Measurements from ENCODE around the gene CDK12. TPM values are rescaled to one million over a fixed set of nuclear protein-coding genes. Genes with fewer than 3 reads are reported as not detected.

Gene CDK12
- total and polyA plus RNA-seq, 9 donors = 17.8 to 65.9 (median 47.9) TPM

- WGBS, 3 donors = 81 to 87% (median 86%) methylated on average over 7 of the region's 7 CpGs
- no peak overlapping the region for H3K27ac ChIP-seq
- H3K4me1 ChIP-seq (ENCODE audit: insufficient read depth) = no peaks in the 10 kb centered on the region
- DNase-seq = no peak
- H3K27me3 ChIP-seq = no peaks in the 10 kb centered on the region
- no peaks in the 10 kb centered on the region for H3K9me3 ChIP-seq
- H3K36me3 ChIP-seq = no peaks in the 10 kb centered on the region
- TF ChIP-seq EP300 (IDR thresholded peaks at IDR 0.05) (no peak), CTCF (IDR thresholded peaks at IDR 0.05) (no peak), POLR2A (IDR thresholded peaks at IDR 0.05) (no peak)
- intact Hi-C loops (cut with DNase I) = no loop called here
- H3K4me3 ChIP-seq = no peak overlapping the region
Measured at GRCh38 chr17:39517224-39517623, 55.9 kb downstream of the CDK12 start.

GRCh38 chr17:39525801-39526506 is 64.7 kb downstream of the CDK12 start:
- TF ChIP-seq POLR2A (IDR thresholded peaks at IDR 0.05) = no peak
- TF ChIP-seq CTCF (IDR thresholded peaks at IDR 0.05) = no peak
- no peak for TF ChIP-seq EP300 (IDR thresholded peaks at IDR 0.05)
- no peak overlapping the region for H3K27ac ChIP-seq
- H3K4me1 ChIP-seq (ENCODE audit: insufficient read depth) = no peaks in the 10 kb centered on the region
- no peaks in the 10 kb centered on the region for H3K9me3 ChIP-seq
- no peak for DNase-seq
- intact Hi-C loops (cut with DNase I) = no loop called here
- 61 to 72% (median 61%) methylated on average over 6 of the region's 6 CpGs for WGBS, 3 donors
- H3K36me3 ChIP-seq = no peaks in the 10 kb centered on the region
- no peak overlapping the region for H3K4me3 ChIP-seq
- H3K27me3 ChIP-seq = no peaks in the 10 kb centered on the region

- Histone ChIP-seq H3K4me1 (ENCODE audit: insufficient read depth) (no peaks in the 10 kb centered on the region), H3K4me3 (no peak overlapping the region), H3K27ac (no peak overlapping the region), H3K27me3 (no peaks in the 10 kb centered on the region), H3K9me3 (no peaks in the 10 kb centered on the region), H3K36me3 (no peaks in the 10 kb centered on the region)
- TF ChIP-seq POLR2A (IDR thresholded peaks at IDR 0.05) = no peak
- TF ChIP-seq EP300 (IDR thresholded peaks at IDR 0.05) = no peak
- no peak for TF ChIP-seq CTCF (IDR thresholded peaks at IDR 0.05)
- intact Hi-C loops (cut with DNase I) = no loop called here
- 94 to 96% (median 94%) methylated on average over 7 of the region's 7 CpGs for WGBS, 3 donors
- DNase-seq = no peak
Measured at GRCh38 chr17:39527220-39527813, 66.0 kb downstream of the CDK12 start.

- no peak for DNase-seq
- Histone ChIP-seq H3K27me3 (no peaks in the 10 kb centered on the region), H3K4me3 (no peak overlapping the region), H3K4me1 (ENCODE audit: insufficient read depth) (no peaks in the 10 kb centered on the region), H3K36me3 (no peaks in the 10 kb centered on the region), H3K9me3 (no peaks in the 10 kb centered on the region), H3K27ac (no peak overlapping the region)
- 37 to 50% (median 45%) methylated on average over 2 of the region's 2 CpGs for WGBS, 3 donors
- TF ChIP-seq CTCF (IDR thresholded peaks at IDR 0.05) (no peak), EP300 (IDR thresholded peaks at IDR 0.05) (no peak), POLR2A (IDR thresholded peaks at IDR 0.05) (no peak)
- intact Hi-C loops (cut with DNase I) = no loop called here
Measured at GRCh38 chr17:39529455-39529854, 68.2 kb downstream of the CDK12 start.

Measured in ovary (tissue), 9 donors.